NCI-H187 (cell line): Measurements from ENCODE around the gene SH2B3.
"Not testable (repeated sequence)": the region's sequence is repeated elsewhere in the genome, so short reads cannot be mapped to it uniquely, and the experiment has no call there.

Experiments
- DNase-seq, 2 experiments: peaks; one replicate each; lab custom pipeline; 2025; lab: John Stamatoyannopoulos, UW

The SH2B3 gene

DNA sequence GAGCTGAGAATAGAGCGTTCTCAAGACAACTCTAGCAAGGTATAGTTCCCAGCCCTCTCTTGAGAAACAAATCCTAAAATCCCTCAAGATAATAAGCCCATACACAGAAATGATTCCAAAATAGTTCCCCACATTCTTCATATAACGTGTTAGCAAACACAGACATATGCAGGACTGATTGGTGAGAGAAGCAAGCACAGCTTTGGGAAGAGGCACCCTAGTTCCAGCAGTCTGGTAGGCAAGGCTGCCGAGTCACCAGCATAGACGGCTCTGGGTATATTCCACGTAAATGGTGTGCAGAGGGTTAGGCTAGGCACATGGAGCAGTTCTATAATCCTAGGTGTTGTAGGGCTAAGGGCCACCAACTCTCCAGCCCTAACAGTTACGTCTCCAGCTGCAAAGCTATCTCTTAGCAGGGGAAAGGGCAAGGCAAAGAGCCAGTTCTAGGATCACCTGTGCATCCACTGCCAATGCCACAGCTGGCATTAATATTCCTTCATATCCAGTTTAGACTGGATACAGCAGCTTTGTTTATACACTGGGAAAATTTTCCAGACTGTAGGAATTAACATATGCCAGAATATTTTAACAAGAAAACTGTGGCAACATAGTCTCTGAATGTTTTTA lies 52.9 kb downstream of the SH2B3 start:
- no peak for DNase-seq

DNA sequence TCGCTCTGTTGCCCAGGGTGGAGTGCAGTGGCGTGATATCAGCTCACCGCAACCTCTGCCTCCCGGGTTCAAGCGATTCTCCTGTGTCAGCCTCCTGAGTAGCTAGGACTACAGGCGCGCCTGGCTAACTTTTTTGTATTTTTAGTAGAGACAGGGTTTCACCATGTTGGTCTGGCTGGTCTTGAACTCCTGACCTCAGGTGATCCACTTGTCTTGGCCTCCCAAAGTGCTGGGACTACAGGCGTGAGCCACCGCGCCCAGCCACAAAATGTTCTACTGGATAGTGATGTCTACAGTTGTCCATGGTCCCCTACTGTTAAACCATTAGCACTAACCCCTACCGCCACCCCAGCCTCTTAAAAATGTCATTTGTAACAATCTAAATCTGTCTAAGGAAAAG lies 54.4 kb downstream of the SH2B3 start:
- DNase-seq, result not testable (repeated sequence)

DNA sequence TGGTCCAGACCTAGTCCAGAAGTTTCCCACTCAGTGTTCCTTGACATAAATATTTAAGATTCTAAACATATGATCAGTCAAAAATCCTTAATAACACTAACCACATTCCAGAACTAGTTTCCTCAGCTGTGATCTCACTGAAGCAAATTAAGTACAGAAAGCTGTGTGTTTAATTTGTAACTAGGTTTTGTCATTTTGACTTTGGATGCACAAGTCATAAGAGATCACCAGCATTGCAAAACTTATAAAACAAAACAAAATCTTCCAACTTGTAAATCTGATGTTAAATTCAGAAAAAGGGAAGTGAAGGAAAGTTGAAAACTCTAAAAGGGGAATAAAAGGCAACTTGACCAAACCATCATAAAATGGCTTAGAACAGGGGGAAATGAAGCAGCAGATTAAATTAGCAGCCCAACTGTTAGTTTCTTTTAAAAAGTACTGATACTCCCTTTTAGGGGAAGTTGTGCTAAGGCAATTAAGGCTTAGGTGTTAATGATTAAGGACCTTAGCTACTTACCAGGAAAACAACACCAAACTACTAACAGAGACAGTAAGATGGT lies 56.6 kb downstream of the SH2B3 start:
- DNase-seq, result no peak

DNA sequence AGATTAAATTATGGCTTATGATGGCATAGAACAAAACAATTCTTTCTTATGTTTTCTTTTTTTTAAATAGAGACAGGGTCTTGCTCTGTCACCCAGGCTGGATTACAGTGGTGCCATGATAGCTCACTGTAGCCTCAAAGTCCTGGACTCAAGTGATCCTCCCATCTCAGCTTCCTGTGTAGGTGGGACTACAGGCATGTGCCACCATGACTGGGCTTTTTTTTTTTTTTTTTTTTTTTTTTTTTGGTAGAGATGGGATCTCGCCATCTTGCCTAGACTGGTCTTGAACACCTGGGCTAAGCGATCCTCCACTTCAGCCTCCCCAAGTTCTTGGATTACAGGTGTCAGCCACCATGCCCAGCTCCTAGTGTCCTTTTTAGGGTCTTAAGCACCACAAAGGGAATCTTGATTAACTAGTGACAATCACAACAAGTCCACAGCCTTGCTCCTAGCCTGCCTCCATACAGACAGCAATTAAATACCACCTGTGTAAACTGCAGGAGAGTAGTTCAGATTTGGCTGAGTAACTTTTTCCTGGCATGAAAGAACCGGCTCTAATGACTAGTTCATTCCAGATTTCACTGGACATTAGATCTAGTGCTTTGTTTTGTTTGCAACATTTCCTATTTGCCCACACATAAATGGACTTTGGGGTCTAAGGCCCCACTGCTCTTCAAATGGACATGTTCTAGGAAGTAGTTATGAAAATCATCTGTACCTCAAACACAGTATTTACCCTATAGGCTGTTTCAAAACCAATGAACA lies 61.6 kb downstream of the SH2B3 start:
- DNase-seq, result no peak

DNA sequence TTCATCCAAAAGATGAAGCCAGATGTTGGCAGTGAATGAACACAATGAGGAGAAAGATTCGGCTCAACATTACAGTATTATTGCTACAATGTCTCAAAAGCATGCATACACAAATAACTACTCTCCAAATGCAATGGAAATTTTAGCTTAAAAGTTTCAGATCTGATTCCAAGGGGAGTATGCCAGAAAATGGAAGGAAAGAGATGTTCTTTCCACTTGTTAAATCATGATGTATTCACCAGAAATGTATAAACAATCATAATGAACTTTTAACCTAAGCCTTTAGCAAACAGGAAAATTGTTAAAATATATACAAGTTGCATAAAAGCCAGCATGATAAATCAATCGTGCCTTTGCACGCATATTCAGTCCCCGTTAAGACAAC lies 62.1 kb downstream of the SH2B3 start:
- no peak for DNase-seq

DNA sequence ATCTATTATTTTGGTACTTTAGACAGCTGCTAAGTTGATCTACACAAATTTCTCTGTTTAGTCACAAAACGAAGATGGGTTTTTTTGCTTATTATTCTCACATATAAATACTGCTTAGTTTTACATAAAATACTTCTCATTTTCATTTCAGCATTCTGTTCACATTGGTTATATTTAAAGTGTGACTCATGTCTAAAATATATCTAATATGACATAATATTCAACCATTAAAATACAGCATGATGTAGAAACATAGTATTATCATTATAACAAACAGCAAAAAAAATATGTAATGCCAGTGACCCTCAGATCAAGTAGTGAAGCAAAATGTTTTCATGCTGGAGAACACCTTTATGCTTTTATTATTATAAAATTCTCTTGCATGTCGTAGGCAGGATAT lies 63.7 kb downstream of the SH2B3 start:
- DNase-seq, result no peak

DNA sequence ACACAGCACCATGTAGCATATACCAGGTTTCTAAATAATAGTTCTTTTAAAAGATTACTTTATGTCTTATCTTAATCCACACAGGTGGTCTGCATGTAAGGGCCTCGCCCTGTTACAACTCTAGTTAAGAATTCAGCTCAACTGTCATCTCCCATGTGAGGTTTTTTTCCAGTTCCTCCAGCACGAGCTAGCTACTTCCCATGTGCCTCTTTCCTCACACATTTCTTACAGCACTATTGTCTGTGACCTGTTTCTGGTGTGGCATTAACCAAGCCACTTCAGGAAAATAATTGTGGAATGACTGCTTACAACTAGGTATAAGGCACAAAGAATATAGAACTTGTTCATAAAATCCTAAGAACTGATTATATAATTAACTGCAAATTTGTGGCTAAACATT lies 65.5 kb downstream of the SH2B3 start:
- no peak for DNase-seq

DNA sequence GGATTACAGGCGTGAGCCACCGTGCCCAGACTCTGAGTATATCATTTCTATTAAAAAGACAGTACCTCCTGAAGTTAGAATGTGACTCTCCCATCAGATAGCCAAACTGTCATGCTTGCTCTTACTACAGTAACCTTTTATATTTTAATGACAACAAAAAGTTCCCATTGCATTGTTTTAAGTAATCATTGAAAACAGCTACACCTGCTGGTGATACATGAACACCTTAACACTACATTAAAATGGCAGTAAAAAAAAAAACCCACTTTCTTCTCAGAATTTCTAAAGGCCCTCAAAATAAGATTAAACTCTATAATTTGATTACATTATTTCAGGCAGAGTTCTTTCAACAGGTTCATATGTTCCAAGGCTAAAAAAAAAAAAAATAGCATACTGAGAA lies 76.7 kb downstream of the SH2B3 start:
- no peak for DNase-seq

DNA sequence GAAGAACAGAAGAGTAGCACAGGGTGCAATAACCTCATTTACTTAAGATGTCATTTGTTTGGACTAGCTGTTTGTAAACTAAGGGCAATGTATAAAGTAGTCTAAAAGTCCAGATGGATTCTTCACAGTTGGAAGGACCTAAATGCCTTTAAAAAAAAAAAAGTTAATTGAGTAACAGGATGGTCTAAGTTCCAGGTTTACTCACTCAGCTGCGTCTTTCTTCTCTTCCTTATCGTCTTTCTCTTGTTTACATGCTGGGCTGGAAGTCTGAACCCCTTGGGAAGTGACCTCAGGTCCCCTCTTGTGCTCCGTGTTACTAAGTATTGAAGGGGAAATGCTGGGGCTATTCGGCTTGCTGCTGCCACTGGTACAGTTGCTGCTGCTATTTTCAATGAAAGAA lies 82.5 kb downstream of the SH2B3 start:
- no peak for DNase-seq

DNA sequence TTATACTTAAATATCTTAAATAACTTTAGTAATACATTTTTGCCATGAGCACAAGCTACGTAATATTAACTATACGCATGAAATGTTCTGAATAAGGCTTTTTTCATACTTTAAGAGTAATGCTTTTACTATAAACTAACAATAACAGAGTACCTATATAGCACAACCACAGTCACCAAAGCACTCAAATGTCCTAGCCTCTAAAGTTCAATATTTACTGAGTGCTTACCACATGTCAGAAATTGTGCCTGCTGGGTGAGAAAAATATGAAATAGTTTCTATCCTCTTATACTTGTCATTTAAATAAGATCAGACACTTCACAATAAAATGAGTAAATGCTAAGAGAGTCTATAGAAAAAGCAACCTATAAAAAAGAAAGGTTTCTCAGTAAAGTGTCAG lies 83.1 kb downstream of the SH2B3 start:
- no peak for DNase-seq

DNA sequence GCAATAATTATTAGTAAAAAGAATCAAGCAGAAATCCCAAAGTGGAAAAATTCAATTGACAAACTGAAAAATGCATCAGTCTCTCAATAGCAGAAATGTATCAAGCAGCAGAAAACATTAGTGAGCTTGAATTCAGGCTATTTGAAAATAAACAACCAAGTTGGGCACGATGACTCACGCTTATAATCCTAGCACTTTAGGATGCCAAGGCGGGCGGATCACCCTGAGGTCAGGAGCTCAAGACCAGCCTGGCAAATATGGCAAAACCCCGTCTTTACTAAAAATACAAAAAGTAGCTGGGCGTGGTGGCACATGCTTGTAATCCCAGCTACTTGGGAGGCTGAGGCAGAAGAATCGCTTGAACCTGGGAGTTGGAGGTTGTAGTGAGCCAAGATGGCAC lies 87.3 kb downstream of the SH2B3 start:
- not testable (repeated sequence) for DNase-seq

DNA sequence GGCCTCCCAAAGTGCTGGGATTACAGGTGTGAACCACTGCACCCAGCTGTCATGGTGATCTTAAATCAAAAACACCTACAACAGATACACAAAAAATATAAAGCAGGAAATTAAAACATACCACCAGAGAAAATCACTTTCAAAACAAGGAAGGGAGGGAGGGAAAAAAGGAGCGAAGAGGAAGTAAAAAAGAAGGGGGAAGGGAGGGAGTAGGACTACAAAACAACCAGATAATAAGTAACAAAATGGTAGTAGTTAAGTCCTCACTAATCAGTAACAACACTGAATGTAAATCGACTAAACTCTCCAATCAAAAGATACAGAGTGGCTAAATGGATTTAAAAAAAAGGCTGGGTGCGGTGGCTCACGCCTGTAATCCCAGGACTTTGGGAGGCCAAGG lies 89.0 kb downstream of the SH2B3 start:
- DNase-seq, result no peak
